Cardiac muscle cell (in vitro differentiated cells and primary cell): Measurements from ENCODE around the gene SF3A1. TPM values are rescaled to one million over a fixed set of nuclear protein-coding genes. Genes with fewer than 3 reads are reported as not detected.
A peak's percentile ranks its signal among the peaks of the same experiment; 100 is the strongest.

Source experiments
- DNase-seq, 2 donors: peaks; one replicate each; pipeline versions ENCODE4 v3.0.0 to v3.0.0-alpha.2; 2010 to 2017; ENCODE audit warnings: low read depth in 1 of 2, low spot score in 1 of 2
- H3K27ac ChIP-seq: fragments of 200-600 bp; sonication (generic); 2 replicates; pipeline ENCODE4 v1.5.1; 2016
- H3K27me3 ChIP-seq: fragments of 200-600 bp; sonication (generic); 2 replicates; pipeline ENCODE4 v1.6.0; 2016; ENCODE audit warnings: control low read depth
- H3K36me3 ChIP-seq: fragments of 200-600 bp; sonication (generic); 2 replicates; pipeline ENCODE4 v1.5.1; 2016; ENCODE audit warnings: control low read depth
- H3K4me1 ChIP-seq: fragments of 200-600 bp; sonication (generic); 2 replicates; pipeline ENCODE4 v1.8.1; 2017; ENCODE audit warnings: low read depth, mild to moderate bottlenecking, mixed run types
- H3K4me3 ChIP-seq: fragments of 200-600 bp; sonication (generic); 2 replicates; pipeline ENCODE4 v1.5.1; 2016; ENCODE audit warnings: mild to moderate bottlenecking
- H3K9me3 ChIP-seq: fragments of 200-600 bp; sonication (generic); 2 replicates; pipeline ENCODE4 v1.5.1; 2017; ENCODE audit warnings: low read depth, mild to moderate bottlenecking, control low read depth
- polyA plus RNA-seq: library from polyadenylated mRNA; unstranded; fragments of >200 nt; fragmentation: Nextera tagmentation; extraction: Ambion mirVana; gene quantifications from 2 replicates; pipeline ENCODE4 v1.2.1, GENCODE V29; 2016
- total RNA-seq: library from RNA; depleted of rRNA; stranded (reverse); fragments of >200 nt; gene quantifications from 2 replicates; pipeline ENCODE4 v1.2.3, GENCODE V29; 2016
- TF ChIP-seq, protein P1 (sequence below): IDR thresholded peaks from 2 replicates; pipeline ENCODE4 v1.5.1; 2012; ENCODE audit warnings: low read depth, mild to moderate bottlenecking, low read length

The SF3A1 gene
- total and polyA plus RNA-seq, 2 experiments from 2014 or later = 92.6 to 160 TPM

DNA sequence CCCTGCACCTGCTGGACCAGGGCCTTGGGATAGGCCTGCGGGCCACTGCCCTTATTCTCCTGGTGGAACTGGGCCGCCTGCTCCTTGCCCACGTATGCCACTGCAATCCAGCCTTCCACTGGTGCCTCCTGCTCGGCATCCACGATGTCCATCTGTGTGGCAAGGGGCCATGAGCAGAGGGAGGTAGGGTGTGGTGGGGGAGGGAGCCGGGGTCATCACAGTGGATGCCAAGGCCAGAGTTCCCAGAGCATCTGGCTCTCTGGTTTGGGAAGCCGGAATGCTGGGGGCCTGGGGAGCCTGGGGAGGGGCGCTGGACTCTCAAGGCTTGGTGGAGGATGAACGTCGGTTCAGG is 29.9 kb upstream of the SF3A1 start:
- TF ChIP-seq, protein P1, sequence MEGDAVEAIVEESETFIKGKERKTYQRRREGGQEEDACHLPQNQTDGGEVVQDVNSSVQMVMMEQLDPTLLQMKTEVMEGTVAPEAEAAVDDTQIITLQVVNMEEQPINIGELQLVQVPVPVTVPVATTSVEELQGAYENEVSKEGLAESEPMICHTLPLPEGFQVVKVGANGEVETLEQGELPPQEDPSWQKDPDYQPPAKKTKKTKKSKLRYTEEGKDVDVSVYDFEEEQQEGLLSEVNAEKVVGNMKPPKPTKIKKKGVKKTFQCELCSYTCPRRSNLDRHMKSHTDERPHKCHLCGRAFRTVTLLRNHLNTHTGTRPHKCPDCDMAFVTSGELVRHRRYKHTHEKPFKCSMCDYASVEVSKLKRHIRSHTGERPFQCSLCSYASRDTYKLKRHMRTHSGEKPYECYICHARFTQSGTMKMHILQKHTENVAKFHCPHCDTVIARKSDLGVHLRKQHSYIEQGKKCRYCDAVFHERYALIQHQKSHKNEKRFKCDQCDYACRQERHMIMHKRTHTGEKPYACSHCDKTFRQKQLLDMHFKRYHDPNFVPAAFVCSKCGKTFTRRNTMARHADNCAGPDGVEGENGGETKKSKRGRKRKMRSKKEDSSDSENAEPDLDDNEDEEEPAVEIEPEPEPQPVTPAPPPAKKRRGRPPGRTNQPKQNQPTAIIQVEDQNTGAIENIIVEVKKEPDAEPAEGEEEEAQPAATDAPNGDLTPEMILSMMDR = no peak
- Histone ChIP-seq H3K27me3 (no peaks in the 10 kb centered on the region), H3K27ac (no peak overlapping the region), H3K36me3 (no peaks in the 10 kb centered on the region), H3K4me1 (peaks cover 4% of the 10 kb centered on the region), H3K4me3 (peak overlapping the region; percentile 52), H3K9me3 (no peaks in the 10 kb centered on the region)
- DNase-seq = no peak

DNA sequence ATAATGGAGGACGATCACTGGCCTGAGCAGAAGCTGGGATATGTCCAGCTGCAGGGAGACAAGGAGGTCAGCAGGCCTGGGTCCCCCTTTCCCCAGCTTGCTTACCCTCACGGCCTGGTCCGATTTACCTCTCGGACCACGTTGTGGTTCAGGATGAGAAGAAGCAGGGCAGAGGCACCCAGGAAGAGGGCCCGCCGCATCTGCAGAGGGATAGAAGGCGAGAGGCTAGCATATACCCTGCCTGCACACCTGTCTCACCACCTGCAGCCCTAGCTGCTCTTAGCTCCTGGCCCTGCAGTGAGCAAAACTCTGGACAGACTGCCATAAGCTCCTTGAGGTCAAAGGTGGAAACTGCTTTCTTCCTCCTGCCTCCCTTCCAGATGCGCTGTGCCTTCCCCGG is 29.2 kb upstream of the SF3A1 start:
- Histone ChIP-seq H3K9me3 (no peaks in the 10 kb centered on the region), H3K4me1 (peaks cover 4% of the 10 kb centered on the region), H3K36me3 (no peaks in the 10 kb centered on the region), H3K4me3 (no peak overlapping the region), H3K27ac (no peak overlapping the region), H3K27me3 (no peaks in the 10 kb centered on the region)
- no peak for DNase-seq
- TF ChIP-seq, protein P1 = no peak

DNA sequence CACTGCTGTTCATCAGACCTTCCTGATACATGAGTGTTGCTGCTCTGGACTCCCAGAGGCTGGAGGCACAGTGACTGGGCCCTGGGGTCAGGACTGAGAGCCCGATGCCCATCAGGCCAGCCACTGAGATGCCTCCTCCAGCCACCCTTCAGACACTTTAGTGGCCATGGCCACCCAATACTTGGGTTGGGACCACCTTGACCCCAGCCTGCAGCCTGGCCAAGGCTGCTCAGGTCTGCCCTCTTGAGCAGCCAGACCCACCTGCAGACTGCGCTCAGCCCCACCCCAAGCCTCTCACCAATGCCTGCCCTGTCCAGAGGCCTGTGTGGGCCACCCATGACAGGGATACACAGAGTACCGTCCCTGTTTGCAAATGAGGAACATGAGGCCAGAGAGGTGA is 26.4 kb upstream of the SF3A1 start:
- TF ChIP-seq, protein P1 = no peak
- no peak for DNase-seq
- no peaks in the 10 kb centered on the region for H3K36me3 ChIP-seq

DNA sequence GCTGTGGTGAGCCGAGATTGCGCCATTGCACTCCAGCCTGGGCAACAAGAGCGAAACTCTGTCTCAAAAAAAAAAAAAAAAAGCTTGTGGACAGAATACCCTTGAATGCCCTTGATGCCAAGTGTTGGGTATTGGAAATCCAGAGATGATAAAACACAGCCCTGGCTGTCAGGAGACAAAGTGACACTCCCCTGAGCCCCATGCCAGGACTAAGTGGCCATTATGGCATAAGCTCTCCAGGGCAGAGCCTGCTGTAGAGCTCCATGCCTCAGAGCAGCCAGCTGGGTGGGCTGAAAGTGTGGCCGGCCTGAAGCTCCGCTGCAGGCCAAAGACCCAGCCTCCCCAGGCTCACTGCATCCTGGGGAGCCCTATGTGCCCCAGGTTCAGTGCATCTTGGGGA is 25.6 kb upstream of the SF3A1 start:
- DNase-seq = peak in 1 of 2 donors; percentile 72
- Histone ChIP-seq H3K9me3 (no peaks in the 10 kb centered on the region), H3K27me3 (no peaks in the 10 kb centered on the region), H3K27ac (no peak overlapping the region), H3K36me3 (no peaks in the 10 kb centered on the region), H3K4me1 (peaks cover 4% of the 10 kb centered on the region), H3K4me3 (no peak overlapping the region)
- TF ChIP-seq, protein P1 = no peak

More for the DNA sequence above, 26.4 kb upstream of the SF3A1 start:
- peaks cover 4% of the 10 kb centered on the region for H3K4me1 ChIP-seq
- H3K9me3 ChIP-seq = no peaks in the 10 kb centered on the region
- H3K4me3 ChIP-seq = no peak overlapping the region
- H3K27ac ChIP-seq = no peak overlapping the region
- no peaks in the 10 kb centered on the region for H3K27me3 ChIP-seq

DNA sequence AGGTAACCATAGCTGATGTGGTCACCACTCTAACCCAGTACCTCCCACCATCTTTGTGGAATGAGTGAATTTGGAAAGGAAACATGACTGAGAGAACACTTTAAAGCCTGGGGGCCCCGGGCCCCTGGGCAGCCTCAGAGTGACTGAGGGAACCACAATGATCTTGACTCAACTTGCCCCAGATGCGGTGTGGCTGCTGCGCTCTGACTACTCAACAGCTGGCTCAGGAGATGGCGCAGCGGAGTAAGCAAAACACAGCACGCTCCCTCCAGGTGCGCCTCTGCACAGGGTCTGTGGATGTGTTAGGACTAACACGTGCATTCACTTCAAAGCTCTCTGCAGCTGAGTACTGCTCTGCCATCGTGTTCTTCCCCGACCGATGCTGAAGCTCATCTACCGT is 24.6 kb upstream of the SF3A1 start:
- H3K36me3 ChIP-seq = no peaks in the 10 kb centered on the region
- TF ChIP-seq, protein P1 = no peak
- H3K9me3 ChIP-seq = no peaks in the 10 kb centered on the region
- no peak overlapping the region for H3K4me3 ChIP-seq
- H3K27me3 ChIP-seq = no peaks in the 10 kb centered on the region
- no peak overlapping the region for H3K27ac ChIP-seq
- DNase-seq = no peak
- H3K4me1 ChIP-seq = peaks cover 4% of the 10 kb centered on the region

DNA sequence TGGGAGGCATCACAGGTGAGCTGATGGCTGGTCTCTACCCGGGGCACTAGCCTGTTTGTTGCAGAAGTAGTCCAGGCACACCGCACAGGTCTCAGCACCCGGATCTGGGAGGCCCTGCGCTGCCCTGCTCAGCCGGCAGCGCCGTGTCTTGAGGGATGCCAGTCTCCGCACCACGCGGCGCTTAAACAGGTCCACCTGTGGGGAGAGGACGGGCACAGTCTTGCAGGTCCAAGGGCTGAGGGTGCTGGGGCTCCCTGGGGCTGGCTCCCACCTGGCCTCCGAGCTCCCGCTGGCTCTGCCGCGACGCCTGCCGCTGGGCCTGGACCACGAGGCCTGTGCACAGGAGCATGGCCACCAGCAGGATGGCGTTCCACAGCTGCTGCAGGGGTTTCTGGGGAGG is 23.3 kb upstream of the SF3A1 start:
- Histone ChIP-seq H3K9me3 (no peaks in the 10 kb centered on the region), H3K27me3 (no peaks in the 10 kb centered on the region), H3K4me3 (no peak overlapping the region), H3K4me1 (peaks cover 4% of the 10 kb centered on the region), H3K27ac (no peak overlapping the region), H3K36me3 (no peaks in the 10 kb centered on the region)
- no peak for DNase-seq
- TF ChIP-seq, protein P1 = no peak
